ENCODE results near the gene EXOC6B.

Gene EXOC6B

DNA sequence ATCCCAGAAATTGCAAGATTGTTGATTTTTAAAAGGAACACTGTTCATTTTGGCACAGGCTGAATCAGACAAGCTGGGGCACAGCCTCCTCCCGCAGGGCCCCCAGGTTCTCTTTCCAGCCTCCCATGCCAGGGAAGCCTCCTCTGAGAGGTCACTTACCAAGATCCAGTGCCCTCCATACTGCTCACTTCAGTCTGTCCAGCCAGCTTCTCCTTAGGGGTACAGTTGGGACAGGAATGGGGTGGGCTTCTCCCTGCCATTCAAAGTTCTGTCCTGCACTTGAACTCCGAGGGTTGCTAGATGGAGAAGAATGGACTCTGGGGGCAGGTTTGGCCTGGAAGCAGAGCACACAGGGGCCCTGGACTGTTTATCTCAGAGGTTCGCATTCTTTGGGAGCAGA, 670.7 kb downstream of the EXOC6B start:
- no peak for DNase-seq

DNA sequence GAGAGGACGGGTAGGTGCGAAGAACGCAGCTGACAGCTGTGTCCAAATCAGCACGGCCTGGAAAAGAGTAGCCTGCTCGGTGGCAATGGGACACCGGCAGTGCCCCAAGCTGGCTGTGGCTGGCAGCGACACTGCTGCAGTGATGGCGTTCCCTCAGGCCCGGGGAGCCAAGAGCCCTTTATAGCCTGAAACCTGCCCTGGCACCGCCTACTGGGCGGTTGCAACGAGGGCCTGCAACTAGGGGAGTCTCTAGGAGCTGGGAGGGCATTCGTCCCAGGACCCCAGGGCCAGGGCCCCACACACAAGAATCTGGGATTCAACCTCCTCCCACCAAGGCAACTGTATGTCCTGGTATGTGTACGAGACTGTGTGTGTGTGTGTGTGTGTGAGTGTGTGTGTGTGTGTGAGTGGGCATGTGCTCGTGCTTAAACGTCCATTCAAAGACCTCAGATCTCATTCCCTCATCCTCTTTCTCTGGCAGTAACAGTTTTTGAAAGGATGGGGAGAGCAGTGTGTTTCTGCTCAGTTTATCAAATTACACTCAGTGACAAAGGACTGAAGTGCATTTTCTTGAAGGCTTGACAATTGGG, 671.4 kb downstream of the EXOC6B start:
- DNase-seq: no peak

DNA sequence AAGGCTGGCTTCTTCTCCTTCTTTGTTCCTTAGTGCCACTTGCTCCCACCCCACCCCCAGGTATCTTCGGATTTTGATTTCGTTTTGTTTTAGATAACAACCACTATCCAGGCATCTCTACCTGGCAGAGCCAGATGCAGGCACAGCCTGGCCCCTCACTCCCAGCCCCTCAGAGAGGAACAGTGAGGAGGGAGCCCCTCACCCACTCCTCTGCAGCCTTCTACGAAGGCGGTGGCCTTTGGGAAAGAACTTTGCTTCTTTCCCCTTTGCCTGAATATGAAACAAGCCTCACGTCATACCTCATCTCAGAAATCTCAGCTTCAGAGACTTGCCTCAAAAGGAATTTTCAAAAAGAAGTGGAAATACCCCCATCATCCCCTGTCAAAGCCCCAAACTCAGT, 671.9 kb downstream of the EXOC6B start:
- DNase-seq: no peak

DNA sequence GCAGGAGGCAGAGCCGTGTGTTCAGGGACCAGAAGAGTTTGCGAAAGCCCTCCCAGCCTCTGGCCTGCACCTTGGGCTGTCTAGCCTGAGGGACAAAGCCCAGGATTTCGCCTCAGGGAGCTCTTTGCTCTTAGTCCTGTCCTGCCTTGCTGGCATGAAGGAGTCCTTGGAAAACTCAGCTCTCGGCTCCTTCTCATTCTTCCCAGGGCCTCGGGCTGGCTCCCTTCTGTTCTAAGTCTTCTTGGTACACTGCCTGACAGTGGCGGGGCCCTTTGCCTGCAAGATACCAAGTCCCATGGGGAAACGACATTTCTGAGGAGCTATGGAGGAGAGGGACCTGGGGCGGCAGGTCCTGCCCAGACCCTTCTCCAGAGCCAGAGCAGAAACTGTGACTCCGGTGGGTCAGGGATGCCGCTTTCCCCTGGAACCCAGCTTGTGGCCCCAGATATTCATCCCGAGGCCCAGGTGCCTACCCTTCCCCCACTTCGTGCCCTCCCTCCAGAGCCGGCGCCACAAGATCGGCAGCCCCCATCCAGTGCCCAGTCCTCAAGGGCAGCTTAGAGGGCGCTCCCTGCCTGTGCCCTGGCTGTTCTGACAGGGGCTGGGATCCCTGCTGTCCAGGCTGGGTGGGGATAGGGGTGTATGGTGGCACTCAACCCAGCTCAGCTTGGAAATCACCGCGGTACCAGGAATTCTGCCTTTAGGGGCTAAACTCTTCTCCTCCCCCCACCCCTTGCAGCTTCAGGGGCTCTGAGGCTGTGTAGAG, 672.6 kb downstream of the EXOC6B start:
- no peak for DNase-seq

DNA sequence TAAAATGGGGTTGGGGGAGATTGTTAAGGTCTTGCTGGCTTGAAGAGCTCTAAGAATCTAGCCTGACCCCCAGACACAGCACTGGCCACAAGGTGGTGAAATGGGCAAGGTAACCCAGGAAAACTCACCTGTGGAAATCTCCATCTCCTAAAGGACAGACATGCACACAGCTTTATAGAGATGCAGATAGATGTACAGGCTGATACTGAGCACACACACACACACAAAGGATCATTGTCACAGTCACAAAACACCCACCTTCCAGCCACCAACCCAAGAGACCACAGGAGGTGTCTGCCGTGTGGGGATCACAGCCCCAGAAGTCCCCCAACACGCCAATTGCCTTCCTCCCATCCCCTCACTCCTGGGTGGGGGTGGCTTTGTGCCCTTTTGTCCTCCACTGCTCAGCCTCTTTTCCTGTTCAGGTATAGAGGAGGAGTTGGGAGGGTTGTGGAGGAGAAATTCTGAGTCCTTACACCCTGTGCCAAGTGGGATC, 674.9 kb downstream of the EXOC6B start:
- DNase-seq: no peak

DNA sequence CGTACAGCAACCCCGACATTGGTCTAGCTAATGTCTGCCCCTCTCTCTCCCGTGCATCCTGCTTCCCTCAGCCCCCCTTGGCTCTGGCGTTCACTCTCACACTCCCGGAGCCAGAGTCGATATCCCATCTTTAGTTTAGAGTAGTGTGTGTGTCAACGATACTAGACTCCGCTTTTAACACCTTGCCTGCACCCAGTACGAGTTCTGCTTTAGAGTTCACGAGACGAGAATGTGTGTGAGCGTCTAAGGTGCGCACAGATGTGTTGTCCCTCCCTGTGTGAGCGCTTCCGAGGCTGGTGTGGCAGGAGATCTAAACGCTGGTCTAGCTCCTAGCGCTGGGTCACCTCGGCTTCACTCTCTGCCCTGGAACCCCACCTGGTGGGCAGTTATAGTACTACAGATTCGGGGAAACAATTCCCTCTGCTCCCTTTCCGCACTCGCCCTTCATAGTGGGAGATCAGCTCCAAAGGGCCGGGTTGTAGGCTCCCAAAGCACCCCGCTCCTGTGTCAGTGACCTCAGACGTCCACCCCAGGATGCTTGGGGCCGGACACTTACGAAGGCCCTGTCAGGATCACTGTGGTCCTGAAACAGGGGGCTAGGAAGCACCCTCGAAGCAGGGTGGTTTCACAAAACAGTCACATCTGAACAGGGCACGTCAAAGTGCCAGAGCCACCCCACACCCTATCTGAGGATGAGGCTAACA, 675.5 kb downstream of the EXOC6B start:
- no peak for DNase-seq

DNA sequence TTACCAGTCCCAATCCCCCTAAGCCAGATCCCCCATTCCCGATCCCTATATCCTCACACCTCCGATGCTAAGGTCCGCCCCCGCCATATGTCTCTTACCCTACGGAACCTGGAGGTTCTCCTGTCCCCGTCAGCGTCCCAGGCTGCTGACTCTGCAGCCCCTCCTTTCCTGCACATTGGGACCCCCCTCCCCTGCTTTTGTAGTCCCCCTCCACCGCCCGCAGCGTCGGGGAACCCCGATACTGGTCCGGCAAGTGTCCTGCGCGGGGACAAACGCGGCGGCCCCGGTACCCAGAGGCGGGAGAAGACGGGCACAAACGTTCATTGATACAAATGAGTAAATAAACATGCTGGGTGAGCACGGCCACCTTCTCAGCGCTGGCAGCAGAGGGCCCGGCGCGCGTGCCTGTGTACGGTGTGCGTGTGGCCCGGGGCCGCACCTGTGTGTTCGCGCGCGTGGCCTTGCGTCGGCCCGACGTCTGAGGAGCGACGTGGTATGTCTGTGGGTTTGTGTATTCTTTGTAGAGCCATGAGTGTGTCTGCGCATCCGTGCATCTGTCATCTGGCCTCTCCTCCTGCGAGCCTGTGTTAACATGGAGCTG, 676.2 kb downstream of the EXOC6B start:
- no peak for DNase-seq

DNA sequence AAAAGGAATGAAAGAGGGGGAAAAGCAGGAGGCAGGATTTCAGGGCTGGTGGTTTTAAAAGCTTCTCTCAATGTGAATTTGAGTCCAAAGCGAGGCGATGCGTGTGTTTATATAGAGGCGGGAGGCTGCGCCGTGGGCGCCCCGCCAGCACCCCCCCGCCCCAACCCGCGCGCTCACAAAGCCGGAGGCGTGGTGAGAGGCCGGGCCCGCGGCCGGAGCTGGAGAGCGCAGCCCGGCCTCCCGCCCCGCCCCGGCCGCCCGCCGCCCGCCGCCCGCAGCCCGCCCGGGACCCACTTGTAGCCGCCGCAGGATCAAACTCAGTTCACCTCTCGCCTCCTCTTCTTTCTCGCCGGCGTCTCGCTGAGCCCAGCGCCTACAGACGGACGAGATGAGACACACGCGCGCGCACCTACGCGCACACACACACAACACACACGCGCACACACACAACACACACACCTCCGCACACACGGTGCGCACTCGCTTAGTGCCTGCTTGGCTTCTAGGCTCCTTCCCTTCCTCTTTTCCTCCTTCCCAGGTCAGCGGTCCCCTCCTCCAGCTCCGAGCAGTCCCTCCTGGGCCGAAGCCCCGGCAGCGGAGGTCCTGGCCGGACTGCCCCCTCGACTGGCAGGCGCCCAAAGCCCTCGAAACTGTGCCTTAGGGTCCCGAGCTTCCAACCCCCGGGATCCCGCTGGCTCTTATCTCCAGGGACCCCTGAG, 676.8 kb downstream of the EXOC6B start:
- DNase-seq: no peak

DNA sequence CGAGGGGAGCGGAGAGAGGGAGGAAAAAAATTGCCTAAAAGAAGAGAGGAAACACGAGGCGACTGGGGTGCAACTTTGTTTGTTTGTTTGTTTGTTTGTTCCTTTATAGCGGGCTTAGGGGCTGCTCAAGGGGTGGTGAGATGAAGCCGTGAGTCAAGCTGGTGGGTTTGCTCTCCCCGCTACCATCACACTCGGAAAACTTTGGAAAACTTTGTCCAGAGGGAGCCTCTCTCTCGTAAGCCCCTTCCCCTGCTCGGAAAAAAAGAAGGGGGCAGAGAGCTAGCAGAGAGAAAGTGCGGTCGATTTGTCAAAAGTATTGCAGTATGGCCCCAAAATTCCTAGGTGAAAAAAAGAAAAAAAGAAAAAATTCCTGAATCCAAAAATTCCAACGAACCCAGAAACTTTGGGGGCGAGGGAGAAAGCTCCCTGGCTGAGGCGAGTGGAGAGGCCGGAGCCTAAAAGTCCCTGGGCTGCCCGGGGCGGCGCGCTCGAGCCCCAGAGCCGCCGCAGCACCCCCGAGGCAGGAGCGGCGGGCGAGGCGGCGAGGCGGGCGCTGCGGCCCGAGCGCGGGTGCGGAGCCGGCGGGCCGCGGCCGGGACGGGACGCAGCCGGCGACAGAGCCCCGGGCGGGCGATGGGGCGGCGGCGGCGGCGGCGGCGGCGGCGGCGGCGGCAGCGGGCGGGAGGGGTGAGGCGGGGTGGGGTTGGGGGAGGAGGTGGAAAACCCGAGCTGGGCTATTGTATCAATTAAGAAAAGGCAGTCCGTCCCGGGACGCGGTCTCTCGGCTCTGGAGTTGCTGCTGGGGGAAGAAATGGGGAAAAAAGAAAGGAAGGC, 677.6 kb downstream of the EXOC6B start:
- DNase-seq: no peak

DNA sequence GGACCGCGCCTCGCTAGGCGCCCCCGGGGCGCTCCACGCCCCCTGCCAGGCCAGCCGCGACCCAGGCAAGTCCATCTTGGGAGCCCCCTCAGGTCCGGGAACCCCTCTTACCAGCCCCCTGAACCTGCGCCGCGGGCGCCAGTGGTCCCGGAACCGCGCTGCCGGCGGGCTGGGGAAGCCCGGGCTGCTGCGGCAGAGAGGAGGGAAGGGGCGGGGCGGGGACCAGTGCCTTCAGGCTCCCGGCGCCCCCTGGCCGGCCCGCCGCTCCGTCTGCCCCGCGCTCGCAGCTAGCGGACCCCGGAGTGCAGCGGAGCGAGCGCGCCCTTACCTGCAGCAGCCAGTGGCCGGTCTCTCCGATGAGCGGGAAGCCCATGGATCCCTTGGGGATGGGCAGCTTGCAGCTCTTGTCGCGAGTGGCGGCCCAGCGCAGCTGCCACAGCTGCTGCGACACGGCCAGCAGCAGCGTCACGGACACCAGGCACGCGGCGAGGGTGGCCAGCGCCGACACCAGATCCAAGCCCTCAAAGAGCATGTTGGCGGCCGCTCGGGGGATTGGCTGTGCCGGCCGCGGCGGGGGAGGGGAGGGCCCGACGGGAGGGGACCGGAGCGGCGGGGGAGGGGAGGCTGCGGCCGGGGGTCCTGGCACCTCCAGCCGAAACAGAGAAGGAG, 678.4 kb downstream of the EXOC6B start, which contains the start of gene CYP26B1:
TSS of gene CYP26B1 (minus strand) at position 560 of the 669 bp plus-strand sequence. CDS start at position 532, 28 bp downstream.
- DNase-seq: no peak

DNA sequence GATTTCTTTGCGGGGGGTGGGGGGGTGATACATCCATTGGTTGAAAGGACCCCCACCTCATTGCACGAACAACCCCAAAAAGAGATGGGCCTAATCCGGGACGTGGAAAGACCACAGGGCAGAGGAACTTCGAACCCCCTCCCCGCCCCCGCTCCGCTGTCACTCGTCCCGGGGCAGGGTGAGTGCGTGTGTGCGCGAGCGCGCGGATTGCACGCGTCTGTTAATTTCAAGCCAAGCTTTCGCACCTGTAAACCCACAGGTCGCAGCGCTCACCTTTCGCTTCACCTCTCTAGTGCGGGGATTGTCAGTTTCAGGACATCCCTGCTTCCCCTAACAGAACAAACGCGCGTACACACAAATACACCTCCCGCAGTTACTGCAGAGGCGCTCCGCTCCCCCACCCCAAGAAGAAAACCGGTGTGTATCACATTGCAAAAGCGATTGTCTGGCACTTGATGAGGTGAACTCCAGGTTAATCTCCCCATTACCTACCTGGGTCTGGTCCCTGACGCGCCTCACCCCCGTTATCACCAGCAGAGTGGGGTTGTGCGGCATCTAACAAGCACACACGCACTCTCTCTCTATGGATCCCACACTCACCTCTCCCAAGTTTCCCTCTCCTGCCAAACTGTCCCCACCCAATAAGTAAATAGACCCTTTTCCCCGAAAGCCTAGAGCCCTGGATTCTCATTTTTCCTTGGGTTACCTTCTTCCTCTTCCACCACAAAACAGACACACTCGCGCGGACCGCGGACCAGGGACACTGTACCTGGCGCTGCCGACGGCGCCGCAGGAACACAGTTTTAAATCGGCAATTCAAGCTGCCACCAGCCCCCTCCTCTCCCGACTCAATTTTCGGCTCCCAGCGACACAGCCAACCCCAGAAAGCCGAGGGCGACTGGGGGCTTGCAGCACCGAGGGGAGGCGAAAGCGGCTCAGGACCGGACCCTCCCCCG, 679.2 kb downstream of the EXOC6B start:
- DNase-seq: no peak

DNA sequence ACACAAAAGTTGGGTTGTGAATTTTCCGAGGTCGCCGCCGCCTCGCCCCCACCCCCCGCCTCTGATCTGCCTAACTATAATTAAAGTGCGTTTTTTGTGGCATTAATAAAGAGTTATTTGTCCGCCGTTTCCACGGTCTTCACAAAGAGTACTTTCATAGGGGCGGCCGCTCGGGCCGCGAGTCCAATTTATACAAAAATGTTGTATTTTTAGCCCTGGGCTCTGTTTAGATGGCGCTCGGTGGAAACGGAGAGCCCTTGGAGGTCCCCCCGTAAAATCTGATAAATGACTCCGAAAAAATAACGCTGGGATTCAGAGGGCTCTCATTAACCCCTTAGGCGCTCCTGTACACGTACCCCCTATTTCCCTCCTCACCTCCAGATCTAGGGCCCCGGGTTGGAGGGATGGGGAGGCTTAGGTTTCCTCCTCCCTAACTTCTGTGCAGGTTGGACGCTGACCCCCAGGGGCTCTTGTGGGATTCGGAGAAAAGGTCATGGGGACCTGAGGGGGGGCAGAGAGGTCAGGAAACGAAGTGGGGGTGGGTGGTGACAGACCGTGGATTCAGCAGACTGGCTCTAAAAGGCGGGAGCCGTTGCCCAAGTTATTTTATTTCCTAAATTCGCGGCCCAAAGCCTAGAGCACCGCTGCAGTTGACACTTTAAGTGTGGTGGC, 680.0 kb downstream of the EXOC6B start:
- no peak for DNase-seq

DNA sequence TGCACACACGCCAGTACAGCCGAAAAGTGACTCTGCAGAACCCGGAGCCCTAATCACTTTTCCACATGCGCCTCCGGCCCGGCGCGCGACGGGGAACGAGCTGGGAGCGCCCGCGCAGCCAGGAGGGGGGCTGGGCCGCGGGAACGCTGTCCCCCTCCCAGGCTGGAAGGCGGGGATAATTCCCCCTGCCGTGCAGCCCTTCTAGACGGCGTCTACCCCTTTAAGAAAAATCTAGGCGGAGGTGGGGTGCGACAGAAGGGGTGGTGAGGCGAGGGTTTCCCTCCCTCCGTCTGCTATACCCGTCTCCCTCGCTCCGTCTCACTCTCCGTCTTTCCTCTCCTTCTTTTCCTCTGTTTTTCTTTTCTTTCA, 680.6 kb downstream of the EXOC6B start:
- DNase-seq: no peak

DNA sequence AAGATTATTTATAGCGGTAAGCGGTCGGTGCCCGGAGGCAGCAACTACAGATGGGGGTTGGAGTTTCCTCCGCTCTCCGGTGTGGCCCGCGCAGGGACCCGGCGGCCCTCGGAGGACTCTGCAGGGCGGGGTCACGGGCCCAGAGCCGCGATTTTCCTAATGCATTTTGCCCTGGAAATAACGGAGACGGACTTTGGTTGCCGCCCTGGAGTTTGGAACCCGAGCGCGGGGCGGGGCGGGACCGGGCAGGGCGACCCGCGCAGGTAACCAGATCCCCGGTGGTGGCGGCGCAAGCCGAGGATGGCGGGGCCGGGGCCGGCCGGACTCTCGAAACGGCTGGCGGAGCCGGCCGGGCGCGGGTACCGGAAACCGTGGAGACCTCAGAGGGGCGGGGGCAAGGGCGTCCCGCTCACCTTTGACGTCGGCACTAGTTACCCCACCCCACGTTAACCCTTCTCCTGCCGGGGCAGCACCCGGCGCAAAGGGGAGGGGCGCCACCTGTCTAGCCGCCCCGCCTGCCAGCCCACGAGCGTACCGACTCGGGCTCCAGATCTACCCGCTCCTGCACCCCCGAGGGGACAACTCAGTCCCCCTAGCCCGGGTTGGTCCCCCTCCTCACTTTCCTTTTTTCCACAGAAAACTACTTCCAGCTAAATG, 681.1 kb downstream of the EXOC6B start:
- no peak for DNase-seq

DNA sequence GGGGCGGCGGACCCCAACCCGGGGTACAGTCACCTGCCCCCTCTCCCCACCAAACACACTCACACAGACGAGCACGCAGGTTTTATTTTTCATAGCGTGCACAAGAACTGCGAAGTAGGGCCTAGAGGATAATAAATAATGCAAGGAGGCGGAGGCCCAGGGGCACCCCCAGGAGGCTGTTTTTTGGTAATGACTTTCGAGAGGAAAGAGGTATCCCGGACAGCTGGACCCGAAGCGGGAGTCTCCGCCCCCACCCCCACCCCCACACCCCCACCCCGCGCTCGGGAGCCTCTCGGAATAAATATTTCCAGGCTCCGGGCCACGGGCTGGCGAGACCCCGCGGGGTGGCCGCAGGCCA, 681.6 kb downstream of the EXOC6B start:
- no peak for DNase-seq

DNA sequence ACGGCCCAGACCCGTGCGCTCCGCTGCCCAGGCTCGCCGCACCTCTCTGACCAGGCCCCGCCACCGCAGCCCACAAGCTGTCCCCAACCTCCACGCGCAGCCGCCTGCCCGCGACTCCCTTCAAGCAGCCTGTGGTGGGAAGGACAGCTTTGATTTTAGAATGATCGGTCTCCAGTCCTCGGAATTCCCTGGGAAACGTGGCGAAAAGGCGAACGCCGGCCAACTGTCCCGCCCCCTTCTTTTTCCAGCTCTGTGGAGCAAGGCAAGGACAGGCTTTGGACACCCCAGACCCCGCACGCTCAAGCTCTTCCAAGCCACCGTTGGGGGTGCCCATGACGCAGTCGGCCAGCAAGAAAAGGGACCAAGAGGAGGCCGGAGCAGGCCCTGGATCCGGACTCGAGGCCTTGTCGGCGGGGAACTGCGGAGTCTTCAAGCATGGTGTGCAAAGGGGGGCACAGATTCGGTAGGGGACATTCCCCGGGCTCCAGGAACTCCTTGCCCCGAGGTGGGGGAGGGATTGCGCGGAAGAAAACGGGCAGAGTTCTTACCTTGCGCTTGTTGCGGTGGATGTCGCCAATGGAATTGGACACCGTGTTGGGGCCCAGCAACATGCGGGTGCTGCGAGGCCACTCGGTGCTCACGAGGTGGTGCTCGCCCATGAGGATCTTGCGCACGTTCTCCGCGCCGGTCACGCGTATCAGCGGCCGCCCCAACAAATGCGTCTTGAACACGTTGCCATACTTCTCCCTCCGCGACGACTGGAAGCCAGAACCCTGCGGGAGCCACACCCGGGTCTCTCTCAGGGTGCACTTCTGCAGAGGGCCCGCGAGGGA, 682.2 kb downstream of the EXOC6B start:
- no peak for DNase-seq

DNA sequence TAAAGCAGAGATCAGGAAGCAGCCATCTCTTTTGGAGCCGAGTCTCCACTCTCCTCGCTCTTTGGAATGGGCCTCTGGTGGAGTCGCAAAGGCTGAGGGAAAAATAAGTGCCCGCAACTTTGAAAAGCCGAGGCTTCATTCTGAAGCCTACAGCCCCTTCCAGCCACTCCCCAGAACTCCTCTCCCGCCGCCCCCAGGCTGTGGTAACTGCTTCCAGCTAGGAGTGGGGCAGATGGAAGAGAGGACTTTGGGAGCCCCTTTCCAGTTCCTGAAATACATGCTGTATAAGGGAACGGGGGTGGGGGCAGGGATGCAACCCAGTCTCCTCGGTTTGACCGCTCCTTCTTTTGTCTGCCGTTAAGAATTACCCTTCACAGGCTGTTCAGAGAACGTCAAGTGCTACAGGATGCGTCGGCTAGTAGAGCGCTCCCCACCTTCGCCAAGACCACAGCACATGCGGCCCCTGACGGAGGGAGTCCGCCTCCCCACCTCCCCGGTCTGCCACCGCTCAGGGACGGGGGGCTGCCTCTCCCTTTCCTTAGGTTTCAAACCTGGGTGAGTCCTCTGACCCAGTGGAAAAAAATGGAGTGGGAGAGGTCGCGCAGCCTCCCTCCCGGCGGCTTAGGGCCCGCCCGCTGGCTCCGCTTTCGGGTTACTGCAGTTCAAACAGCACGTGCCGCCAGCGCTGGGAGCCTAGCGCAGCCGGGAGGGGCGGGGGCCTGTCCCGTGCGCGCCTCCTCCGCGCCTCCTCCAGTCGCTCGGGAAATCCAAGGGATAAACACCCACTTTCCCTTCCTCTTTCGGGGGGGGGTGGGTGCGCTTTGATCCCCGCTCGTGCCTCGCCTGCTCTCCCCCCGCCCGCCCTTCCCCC, 683.0 kb downstream of the EXOC6B start:
- DNase-seq: no peak

Data from SIG-M5 (cell line).